KMS-11 (cell line): ENCODE data around the gene UBE2QL1.

Source experiments
- H2AFZ ChIP-seq: fragments of 200-600 bp; sonication (generic); 2 replicates; pipeline ENCODE4 v1.6.1; 2016; ENCODE audit warnings: antibody characterized with exemption, mixed run types, low read depth
- H3K27ac ChIP-seq: fragments of 200-600 bp; sonication (generic); 2 replicates; pipeline ENCODE4 v1.6.1; 2016; ENCODE audit warnings: mild to moderate bottlenecking, mixed run types
- H3K27me3 ChIP-seq: fragments of 200-600 bp; sonication (generic); 2 replicates; pipeline ENCODE4 v1.6.1; 2017; ENCODE audit warnings: mild to moderate bottlenecking, low read depth, mixed run types, moderate library complexity; ENCODE audit not compliant: insufficient read depth
- H3K36me3 ChIP-seq: fragments of 200-600 bp; sonication (generic); 2 replicates; pipeline ENCODE4 v1.6.1; 2017; ENCODE audit warnings: mild to moderate bottlenecking, mixed run types; ENCODE audit not compliant: insufficient read depth
- H3K4me1 ChIP-seq: fragments of 200-600 bp; sonication (generic); 2 replicates; pipeline ENCODE4 v1.6.1; 2016; ENCODE audit warnings: mild to moderate bottlenecking, low read depth, mixed run types; ENCODE audit not compliant: poor library complexity, severe bottlenecking
- H3K4me2 ChIP-seq: fragments of 200-600 bp; sonication (generic); 2 replicates; pipeline ENCODE4 v1.7.0; 2016; ENCODE audit warnings: mild to moderate bottlenecking, mixed run types
- H3K4me3 ChIP-seq: fragments of 200-600 bp; sonication (generic); IDR thresholded peaks from 2 replicates; pipeline ENCODE4 v1.6.1; 2017; ENCODE audit warnings: low read depth, low read length, mixed read lengths; ENCODE audit not compliant: insufficient read depth
- H3K79me2 ChIP-seq: fragments of 200-600 bp; sonication (generic); 2 replicates; pipeline ENCODE4 v1.6.1; 2016; ENCODE audit warnings: low read depth, mixed run types; ENCODE audit not compliant: insufficient read depth
- H3K9ac ChIP-seq: fragments of 200-600 bp; sonication (generic); 2 replicates; pipeline ENCODE4 v1.6.1; 2016; ENCODE audit warnings: mild to moderate bottlenecking, mixed run types
- H4K20me1 ChIP-seq: fragments of 200-600 bp; sonication (generic); 2 replicates; pipeline ENCODE4 v1.6.1; 2016; ENCODE audit warnings: mild to moderate bottlenecking, mixed run types; ENCODE audit not compliant: insufficient read depth
- CTCF ChIP-seq: fragments of 200-600 bp; sonication (generic); conservative IDR thresholded peaks from 2 replicates; pipeline ENCODE4 v1.6.1; 2017; ENCODE audit warnings: low read depth, mild to moderate bottlenecking, antibody characterized with exemption, low read length, moderate library complexity, mixed read lengths

The UBE2QL1 gene

DNA sequence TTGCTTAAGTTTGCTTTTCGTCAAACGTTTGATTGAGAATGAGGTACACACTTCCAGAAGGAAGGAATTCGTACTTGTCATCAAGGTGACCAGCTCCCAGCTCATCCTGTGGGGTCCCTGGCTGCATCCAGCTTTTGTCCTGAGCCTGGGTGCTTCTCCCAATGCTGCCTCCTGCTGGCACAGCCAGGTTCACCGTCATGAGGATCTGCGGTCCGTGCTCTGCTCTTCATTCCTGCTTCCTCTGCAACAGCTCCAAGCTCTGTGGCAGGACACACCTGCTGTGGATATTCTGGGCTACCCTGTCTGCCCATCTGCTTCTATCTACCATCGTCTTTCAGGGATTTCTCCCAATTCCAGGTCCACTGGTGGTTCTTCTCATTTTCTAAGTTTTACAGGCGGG is 13.3 kb upstream of the UBE2QL1 start:
- no peaks in the 10 kb centered on the region for H3K36me3 ChIP-seq
- no peaks in the 10 kb centered on the region for H3K4me1 ChIP-seq
- no peak overlapping the region for H2AFZ ChIP-seq
- no peak overlapping the region for H3K4me2 ChIP-seq
- no peaks in the 10 kb centered on the region for H3K79me2 ChIP-seq
- H4K20me1 ChIP-seq: no peaks in the 10 kb centered on the region
- no peak overlapping the region for H3K4me3 ChIP-seq
- H3K27ac ChIP-seq: no peak overlapping the region
- TF ChIP-seq CTCF: peak; percentile 39; the same call in 1 of the 2 replicates
- no peaks in the 10 kb centered on the region for H3K27me3 ChIP-seq
- H3K9ac ChIP-seq: no peak overlapping the region

GRCh38 chr5:6436715-6437331 is 11.8 kb upstream of the UBE2QL1 start:
- no peak overlapping the region for H3K27ac ChIP-seq
- no peak overlapping the region for H3K9ac ChIP-seq
- TF ChIP-seq CTCF: no peak
- no peak overlapping the region for H3K4me2 ChIP-seq
- H3K4me1 ChIP-seq: no peaks in the 10 kb centered on the region
- no peaks in the 10 kb centered on the region for H3K27me3 ChIP-seq
- no peaks in the 10 kb centered on the region for H3K79me2 ChIP-seq
- H3K4me3 ChIP-seq: no peak overlapping the region
- no peak overlapping the region for H2AFZ ChIP-seq
- no peaks in the 10 kb centered on the region for H3K36me3 ChIP-seq
- H4K20me1 ChIP-seq: no peaks in the 10 kb centered on the region

- H3K9ac ChIP-seq: no peak overlapping the region
- H3K36me3 ChIP-seq: no peaks in the 10 kb centered on the region
- no peak overlapping the region for H3K4me3 ChIP-seq
- TF ChIP-seq CTCF: no peak
- no peak overlapping the region for H3K27ac ChIP-seq
- no peaks in the 10 kb centered on the region for H3K4me1 ChIP-seq
- no peaks in the 10 kb centered on the region for H3K27me3 ChIP-seq
- no peak overlapping the region for H3K4me2 ChIP-seq
- H2AFZ ChIP-seq: no peak overlapping the region
- H4K20me1 ChIP-seq: no peaks in the 10 kb centered on the region
- no peaks in the 10 kb centered on the region for H3K79me2 ChIP-seq
These were observed 8.8 kb upstream of the UBE2QL1 start for GRCh38 chr5:6439588-6440550.

DNA sequence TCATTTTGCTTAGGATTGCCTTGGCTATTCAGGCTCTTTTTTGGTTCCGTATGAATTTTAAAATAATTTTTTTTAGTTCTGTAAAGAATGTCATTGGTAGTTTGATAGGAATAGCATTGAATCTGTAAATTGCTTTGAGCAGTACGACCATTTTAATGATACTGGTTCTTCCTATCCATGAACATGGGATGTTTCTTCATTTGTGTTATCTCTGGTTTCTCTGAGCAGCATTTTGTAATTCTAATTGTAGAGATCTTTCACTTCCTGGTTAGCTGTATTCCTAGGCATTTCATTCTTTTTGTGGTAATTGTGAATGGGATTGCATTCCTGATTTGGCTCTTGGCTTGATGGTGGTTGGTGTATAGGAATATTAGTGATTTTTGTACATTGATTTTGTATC is 6.3 kb upstream of the UBE2QL1 start:
- no peaks in the 10 kb centered on the region for H3K79me2 ChIP-seq
- H3K27me3 ChIP-seq: no peaks in the 10 kb centered on the region
- no peak overlapping the region for H3K27ac ChIP-seq
- H2AFZ ChIP-seq: no peak overlapping the region
- H3K4me2 ChIP-seq: no peak overlapping the region
- H3K9ac ChIP-seq: no peak overlapping the region
- H3K4me3 ChIP-seq: no peak overlapping the region
- peaks cover 18% of the 10 kb centered on the region for H3K4me1 ChIP-seq
- H3K36me3 ChIP-seq: no peaks in the 10 kb centered on the region
- no peaks in the 10 kb centered on the region for H4K20me1 ChIP-seq
- no peak for TF ChIP-seq CTCF
